GM12878 (cell line): ENCODE measurements around the gene GCK. TPM values are rescaled to one million over a fixed set of nuclear protein-coding genes. Genes with fewer than 3 reads are reported as not detected.

Experiments used
- ATAC-seq: fragments of 200-7000 bp; cut with Tn5 transposase; 3 replicates; pipeline ENCODE4 v1.9.1; 2020; ENCODE audit warnings: mild to moderate bottlenecking, moderate library complexity
- BruUV-seq: library from RNA; stranded (reverse); fragments of 400-500 nt; replicated peaks from 2 replicates; lab custom pipeline; 2021; lab: Mats Ljungman, UMichigan
- CTCF ChIA-PET: fragments of 300-600 bp; sonication (Branson Sonifier 250); formaldehyde crosslinking; extraction: SDS; loops from one replicate; lab custom pipeline; 2021; ENCODE audit warnings: inconsistent platforms; lab: Yijun Ruan, JAX
- POLR2A ChIA-PET: fragments of 350-600 bp; formaldehyde crosslinking; extraction: SDS; loops from one replicate; lab custom pipeline; 2021; ENCODE audit warnings: inconsistent platforms; lab: Charles Lee
- RAD21 ChIA-PET: fragments of 300-600 bp; sonication (Branson Sonifier 250); formaldehyde crosslinking; loops from one replicate; lab custom pipeline; 2023; ENCODE audit warnings: antibody characterized with exemption; ENCODE audit not compliant: unreplicated experiment; lab: Charles Lee
- SMC1A ChIA-PET: fragments of 300-600 bp; sonication (Branson Sonifier 250); formaldehyde crosslinking; loops from one replicate; lab custom pipeline; 2023; ENCODE audit not compliant: unreplicated experiment, uncharacterized antibody; lab: Charles Lee
- DNase-seq: peaks from one replicate; pipeline ENCODE4 v3.0.0-alpha.2; 2011; ENCODE audit warnings: low read depth, low spot score
- FAIRE-seq: peaks from 3 replicates; lab custom pipeline; 2011; peaks lifted over from hg19 to GRCh38; lab: Jason Lieb, UNC
- H2AFZ ChIP-seq: 2 replicates; pipeline ENCODE4 v1.6.0; 2011; ENCODE audit warnings: low read depth, low read length, control low read depth; ENCODE audit not compliant: control insufficient read depth
- H3K27ac ChIP-seq: 2 replicates; pipeline ENCODE4 v1.5.1; 2011; ENCODE audit warnings: control low read depth; ENCODE audit not compliant: control insufficient read depth, insufficient read depth
- H3K27me3 ChIP-seq, 2 experiments: replicated peaks in 1 of 2; 2 replicates each; pipeline versions ENCODE4 v1.6.0 to v1.6.1; 2011; ENCODE audit warnings: low read length in 1 of 2; ENCODE audit not compliant: control insufficient read depth in 2 of 2, insufficient read depth in 2 of 2
- H3K36me3 ChIP-seq, 2 experiments: 2 replicates each; pipeline ENCODE4 v1.5.1; 2011; ENCODE audit warnings: low read length in 1 of 2; ENCODE audit not compliant: control insufficient read depth in 2 of 2, insufficient read depth in 2 of 2
- H3K4me1 ChIP-seq: 2 replicates; pipeline ENCODE4 v1.6.1; 2011; ENCODE audit warnings: mild to moderate bottlenecking, low read length, moderate library complexity, mixed read lengths; ENCODE audit not compliant: control insufficient read depth, insufficient read depth
- H3K4me2 ChIP-seq: 2 replicates; pipeline ENCODE4 v1.6.0; 2011; ENCODE audit warnings: control low read depth; ENCODE audit not compliant: control insufficient read depth, insufficient read depth
- H3K4me3 ChIP-seq: fragments of 200-600 bp; sonication (generic); 2 replicates; pipeline ENCODE4 v1.5.1; 2016
- H3K79me2 ChIP-seq: 2 replicates; pipeline ENCODE4 v1.6.0; 2011; ENCODE audit warnings: low read length; ENCODE audit not compliant: control insufficient read depth, insufficient read depth
- H3K9ac ChIP-seq: 2 replicates; pipeline ENCODE4 v1.8.0; 2011; ENCODE audit warnings: low read length, control low read depth, mixed read lengths; ENCODE audit not compliant: control insufficient read depth, insufficient read depth
- H3K9me3 ChIP-seq: replicated peaks from 3 replicates; pipeline ENCODE4 v1.5.1; 2011; ENCODE audit warnings: mild to moderate bottlenecking, low read length; ENCODE audit not compliant: control insufficient read depth, insufficient read depth
- H4K20me1 ChIP-seq: 2 replicates; pipeline ENCODE4 v1.6.0; 2011; ENCODE audit not compliant: control insufficient read depth, insufficient read depth
- CREB1 ChIP-seq: IDR thresholded peaks from 2 replicates; pipeline ENCODE4 v1.6.1; 2012; ENCODE audit warnings: low read depth, mild to moderate bottlenecking, inconsistent platforms
- CREM ChIP-seq: IDR thresholded peaks from 2 replicates; pipeline ENCODE4 v1.6.1; 2014; ENCODE audit warnings: antibody characterized with exemption, low read depth
- DPF2 ChIP-seq: fragments of 450-650 bp; IDR thresholded peaks from 2 replicates; pipeline ENCODE4 v1.6.1; 2017; ENCODE audit warnings: mild to moderate bottlenecking
- EGR1 ChIP-seq, 2 experiments: IDR thresholded peaks; 1 replicate in 1 of 2; 2 replicates in 1 of 2; pipeline ENCODE4 v1.6.1; 2011 to 2012; ENCODE audit warnings: low read depth in 2 of 2, low read length in 2 of 2, borderline replicate concordance in 1 of 2, mild to moderate bottlenecking in 1 of 2, moderate library complexity in 1 of 2
- ESRRA ChIP-seq: IDR thresholded peaks from 2 replicates; pipeline ENCODE4 v1.6.1; 2012; ENCODE audit warnings: mild to moderate bottlenecking, low read length, improper control_type of control experiment
- HDGF ChIP-seq: fragments of 450-650 bp; IDR thresholded peaks from 2 replicates; pipeline ENCODE4 v1.6.1; 2016; ENCODE audit warnings: antibody characterized with exemption
- JUNB ChIP-seq: IDR thresholded peaks from 2 replicates; pipeline ENCODE4 v1.6.1; 2016; ENCODE audit warnings: antibody characterized with exemption, mild to moderate bottlenecking
- JUND ChIP-seq: IDR thresholded peaks from 2 replicates; pipeline ENCODE4 v1.6.1; 2012; ENCODE audit warnings: low read depth, mild to moderate bottlenecking, low read length, improper control_type of control experiment, moderate library complexity
- MEF2B ChIP-seq: fragments of 450-650 bp; IDR thresholded peaks from 2 replicates; pipeline ENCODE4 v1.6.1; 2018; ENCODE audit warnings: mild to moderate bottlenecking, moderate library complexity; ENCODE audit not compliant: partially characterized antibody, poor library complexity, severe bottlenecking
- NR2C2 ChIP-seq: IDR thresholded peaks from 2 replicates; pipeline ENCODE4 v1.6.1; 2011; ENCODE audit warnings: borderline replicate concordance, low read depth; ENCODE audit not compliant: control insufficient read depth, insufficient read length
- RUNX3 ChIP-seq: IDR thresholded peaks from 2 replicates; pipeline ENCODE4 v1.6.1; 2012; ENCODE audit warnings: low read length, inconsistent platforms
- SKIL ChIP-seq: fragments of 450-650 bp; IDR thresholded peaks from 2 replicates; pipeline ENCODE4 v1.6.1; 2017; ENCODE audit warnings: mild to moderate bottlenecking, low read depth, inconsistent platforms; ENCODE audit not compliant: poor library complexity, severe bottlenecking
- SMAD1 ChIP-seq: fragments of 450-650 bp; IDR thresholded peaks from 2 replicates; pipeline ENCODE4 v1.6.1; 2018; ENCODE audit warnings: mild to moderate bottlenecking, low read depth; ENCODE audit not compliant: partially characterized antibody
- SUZ12 ChIP-seq: fragments of 200-600 bp; sonication (generic); IDR thresholded peaks from one replicate; pipeline ENCODE4 v1.6.1; 2018; ENCODE audit warnings: antibody characterized with exemption, mild to moderate bottlenecking; ENCODE audit not compliant: unreplicated experiment
- TARDBP ChIP-seq: IDR thresholded peaks from 2 replicates; pipeline ENCODE4 v1.6.1; 2016; ENCODE audit warnings: borderline replicate concordance
- ZNF207 ChIP-seq: fragments of 450-650 bp; IDR thresholded peaks from 2 replicates; pipeline ENCODE4 v1.6.1; 2014; ENCODE audit warnings: antibody characterized with exemption, mild to moderate bottlenecking, borderline replicate concordance
- WGBS: methylation state at CpG from one replicate; pipeline ENCODE4 v1.1.6; 2016; ENCODE audit warnings: low lambda C conversion rate; ENCODE audit not compliant: insufficient replicate concordance, insufficient coverage; ENCODE audit errors: missing lambda C conversion rate; 5-methylcytosine and 5-hydroxymethylcytosine counted together
- in situ Hi-C: fragments of 300-500 bp; cut with MboI; formaldehyde crosslinking; loops from 9 replicates; pipeline ENCODE4 v1.14.3; 2018; ENCODE audit warnings: mixed read lengths
- intact Hi-C: fragments of 100-400 bp; cut with micrococcal nuclease; formaldehyde crosslinking; loops from one replicate; pipeline ENCODE4 v1.14.2; 2022; ENCODE audit not compliant: unreplicated experiment
- polyA plus RNA-seq, 11 experiments: library from polyadenylated mRNA; depleted of rRNA in 4 of 11; unstranded in 6 of 11; stranded (reverse) in 5 of 11; fragments of >200 nt; fragmentation: Nextera tagmentation in 4 of 11; fragmentation: Illumina TruSeq in 1 of 11; extraction: Ambion mirVana in 4 of 11; extraction: Trizol in 1 of 11; gene quantifications; 1 replicate in 1 of 11; 2 replicates in 10 of 11; pipeline versions ENCODE4 v1.2.1 to v1.2.3, GENCODE V29; 2011 to 2016; ENCODE audit warnings: inconsistent platforms in 2 of 11, missing spikeins in 2 of 11, low read depth in 1 of 11
- total RNA-seq, 4 experiments: library from RNA; depleted of rRNA in 3 of 4; stranded (reverse); fragments of >200 nt in 3 of 4; fragmentation: Illumina TruSeq in 1 of 4; extraction: Trizol in 1 of 4; gene quantifications; 2 replicates each; pipeline versions ENCODE4 v1.2.1 to v1.2.3, GENCODE V29; 2013 to 2021
- TF ChIP-seq, protein P1 (sequence below): fragments of 450-650 bp; IDR thresholded peaks from 2 replicates; pipeline ENCODE4 v1.6.1; 2014; ENCODE audit warnings: mild to moderate bottlenecking
- TF ChIP-seq, protein P2 (sequence below): fragments of 450-650 bp; IDR thresholded peaks from 2 replicates; pipeline ENCODE4 v1.6.1; 2017; ENCODE audit warnings: antibody characterized with exemption, mild to moderate bottlenecking, moderate library complexity

GCK gene
- total and polyA plus RNA-seq, 10 of the 15 experiments (the other 5 are each of a cell fraction or from before 2014, with no cell fraction given), result 0.06 to 0.16 TPM; not detected in 8

- TF ChIP-seq, protein P1, sequence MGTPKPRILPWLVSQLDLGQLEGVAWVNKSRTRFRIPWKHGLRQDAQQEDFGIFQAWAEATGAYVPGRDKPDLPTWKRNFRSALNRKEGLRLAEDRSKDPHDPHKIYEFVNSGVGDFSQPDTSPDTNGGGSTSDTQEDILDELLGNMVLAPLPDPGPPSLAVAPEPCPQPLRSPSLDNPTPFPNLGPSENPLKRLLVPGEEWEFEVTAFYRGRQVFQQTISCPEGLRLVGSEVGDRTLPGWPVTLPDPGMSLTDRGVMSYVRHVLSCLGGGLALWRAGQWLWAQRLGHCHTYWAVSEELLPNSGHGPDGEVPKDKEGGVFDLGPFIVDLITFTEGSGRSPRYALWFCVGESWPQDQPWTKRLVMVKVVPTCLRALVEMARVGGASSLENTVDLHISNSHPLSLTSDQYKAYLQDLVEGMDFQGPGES, result no peak
- TF ChIP-seq HDGF (no peak), JUND (no peak), DPF2 (no peak), NR2C2 (no peak), JUNB (no peak), MEF2B (no peak), EGR1 (IDR thresholded peaks at IDR 0.05; ENCODE audit: borderline replicate concordance in 1 of 2, low read depth in 2 of 2, low read length in 2 of 2) (no peak)
Measured at GRCh38 chr7:44177570-44178131, 11.6 kb downstream of the GCK start (continued).

GRCh38 chr7:44176486-44176885, 12.8 kb downstream of the GCK start:
- Histone ChIP-seq H3K4me3 (no peak overlapping the region), H3K36me3 (no peaks in the 10 kb centered on the region), H3K27ac (no peak overlapping the region), H3K27me3 (peaks cover 0 to 2% of the 10 kb centered on the region in 2 experiments; a peak in 2 of 4 replicates), H3K9me3 (no peaks in the 10 kb centered on the region), H3K79me2 (no peaks in the 10 kb centered on the region), H4K20me1 (no peaks in the 10 kb centered on the region), H3K9ac (no peak overlapping the region), H3K4me1 (no peaks in the 10 kb centered on the region), H2AFZ (no peak overlapping the region), H3K4me2 (no peak overlapping the region)
- in situ Hi-C loops (no loop called here), intact Hi-C loops (no loop called here)
- ChIA-PET RAD21 (no interaction called here), SMC1A (interaction anchor here (0.7 to 0.9 kb wide), 2 partner anchors 29 to 54 kb away, joined by 3 read pairs; partner anchors contain the start of gene POLD2), POLR2A (no interaction called here), CTCF (interaction anchor here (1.6 kb wide), 1 partner anchor 64 kb away, joined by 3 read pairs; no protein-coding TSS in a partner anchor)
- FAIRE-seq, result no peak
- DNase-seq, result no peak
- no TSS peak for BruUV-seq
- ATAC-seq, result no peak
- 31% methylated on average over 7 of the region's 7 CpGs for WGBS
- TF ChIP-seq SKIL (no peak), SUZ12 (no peak), RUNX3 (no peak), CREM (no peak), HDGF (no peak), ZNF207 (no peak), SMAD1 (no peak), TARDBP (no peak), CREB1 (no peak), EGR1 (IDR thresholded peaks at IDR 0.05; ENCODE audit: borderline replicate concordance in 1 of 2, low read depth in 2 of 2, low read length in 2 of 2) (no peak), ESRRA (no peak)
- TF ChIP-seq, protein P2, sequence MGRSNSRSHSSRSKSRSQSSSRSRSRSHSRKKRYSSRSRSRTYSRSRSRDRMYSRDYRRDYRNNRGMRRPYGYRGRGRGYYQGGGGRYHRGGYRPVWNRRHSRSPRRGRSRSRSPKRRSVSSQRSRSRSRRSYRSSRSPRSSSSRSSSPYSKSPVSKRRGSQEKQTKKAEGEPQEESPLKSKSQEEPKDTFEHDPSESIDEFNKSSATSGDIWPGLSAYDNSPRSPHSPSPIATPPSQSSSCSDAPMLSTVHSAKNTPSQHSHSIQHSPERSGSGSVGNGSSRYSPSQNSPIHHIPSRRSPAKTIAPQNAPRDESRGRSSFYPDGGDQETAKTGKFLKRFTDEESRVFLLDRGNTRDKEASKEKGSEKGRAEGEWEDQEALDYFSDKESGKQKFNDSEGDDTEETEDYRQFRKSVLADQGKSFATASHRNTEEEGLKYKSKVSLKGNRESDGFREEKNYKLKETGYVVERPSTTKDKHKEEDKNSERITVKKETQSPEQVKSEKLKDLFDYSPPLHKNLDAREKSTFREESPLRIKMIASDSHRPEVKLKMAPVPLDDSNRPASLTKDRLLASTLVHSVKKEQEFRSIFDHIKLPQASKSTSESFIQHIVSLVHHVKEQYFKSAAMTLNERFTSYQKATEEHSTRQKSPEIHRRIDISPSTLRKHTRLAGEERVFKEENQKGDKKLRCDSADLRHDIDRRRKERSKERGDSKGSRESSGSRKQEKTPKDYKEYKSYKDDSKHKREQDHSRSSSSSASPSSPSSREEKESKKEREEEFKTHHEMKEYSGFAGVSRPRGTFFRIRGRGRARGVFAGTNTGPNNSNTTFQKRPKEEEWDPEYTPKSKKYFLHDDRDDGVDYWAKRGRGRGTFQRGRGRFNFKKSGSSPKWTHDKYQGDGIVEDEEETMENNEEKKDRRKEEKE, result no peak
